GM18502 (cell line): ENCODE measurements around the gene MRPS6.

Experiments used
- ATAC-seq: cut with Tn5 transposase; IDR thresholded peaks from one replicate; pipeline ENCODE4 v1.9.1; 2021; ENCODE audit warnings: mild to moderate bottlenecking; ENCODE audit not compliant: unreplicated experiment, poor library complexity

The MRPS6 gene

DNA sequence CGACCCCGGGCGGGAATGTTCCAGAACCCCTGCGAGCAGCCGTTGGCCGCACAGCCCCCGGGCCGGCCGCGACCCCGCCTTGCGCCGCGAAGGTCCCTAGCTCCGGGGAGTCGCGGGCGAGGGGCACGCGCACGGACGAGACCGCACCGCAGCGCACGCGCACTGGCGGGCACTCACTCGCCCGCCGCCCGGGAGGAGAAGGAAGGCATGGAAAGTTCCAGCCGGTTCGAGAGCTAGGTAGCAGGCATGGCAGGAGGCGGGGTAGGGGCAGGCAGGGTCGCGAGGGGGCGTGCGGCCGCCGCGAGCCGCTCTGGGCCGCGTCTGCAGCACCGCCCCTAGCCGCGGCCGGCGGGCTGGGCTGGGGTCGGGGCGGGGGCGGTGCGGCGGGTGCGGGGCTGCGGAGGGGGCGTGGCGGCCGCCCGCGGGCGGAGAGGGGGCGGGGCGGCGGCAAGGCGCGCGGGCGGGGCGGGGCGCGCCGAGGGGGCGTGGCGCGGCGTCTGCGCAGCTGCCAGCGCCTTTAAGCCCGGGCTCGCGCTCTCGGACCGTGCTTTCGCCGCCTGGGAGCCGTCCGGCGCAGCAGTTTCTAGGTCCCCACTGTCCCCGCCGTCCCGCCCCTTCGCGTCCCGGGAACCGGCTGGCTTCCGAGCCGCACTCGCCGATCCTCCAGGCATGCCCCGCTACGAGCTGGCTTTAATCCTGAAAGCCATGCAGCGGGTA lies at the start of gene MRPS6, which contains the start of gene SLC5A3:
Gene MRPS6, plus strand, starts transcription at position 547 of the 717 bp plus-strand sequence. Its CDS starts 123 bp downstream, at position 670.
Gene SLC5A3, plus strand, starts transcription at position 547 of the 717 bp plus-strand sequence. CDS start 21,621 bp downstream, outside the sequence.
- ATAC-seq, result peak; percentile 73

- no peak for ATAC-seq
These were observed 49.5 kb upstream of the MRPS6 start for GRCh38 chr21:34023691-34024373.

DNA sequence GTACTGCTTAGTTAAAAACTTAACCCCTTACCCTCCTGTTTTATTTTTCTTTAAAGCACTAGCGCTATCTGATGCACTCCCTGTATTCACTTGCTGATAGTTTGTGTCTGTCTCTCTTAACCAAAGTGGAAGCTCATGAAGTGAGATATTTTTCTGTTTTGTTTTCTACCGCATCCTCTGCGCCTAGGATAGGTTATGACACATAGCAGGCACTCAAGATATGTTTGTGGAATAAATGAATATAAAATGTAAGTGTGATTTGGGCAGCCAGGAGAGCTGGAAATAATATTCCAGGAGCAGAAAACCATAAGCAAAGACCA lies 49.0 kb upstream of the MRPS6 start:
- no peak for ATAC-seq

DNA sequence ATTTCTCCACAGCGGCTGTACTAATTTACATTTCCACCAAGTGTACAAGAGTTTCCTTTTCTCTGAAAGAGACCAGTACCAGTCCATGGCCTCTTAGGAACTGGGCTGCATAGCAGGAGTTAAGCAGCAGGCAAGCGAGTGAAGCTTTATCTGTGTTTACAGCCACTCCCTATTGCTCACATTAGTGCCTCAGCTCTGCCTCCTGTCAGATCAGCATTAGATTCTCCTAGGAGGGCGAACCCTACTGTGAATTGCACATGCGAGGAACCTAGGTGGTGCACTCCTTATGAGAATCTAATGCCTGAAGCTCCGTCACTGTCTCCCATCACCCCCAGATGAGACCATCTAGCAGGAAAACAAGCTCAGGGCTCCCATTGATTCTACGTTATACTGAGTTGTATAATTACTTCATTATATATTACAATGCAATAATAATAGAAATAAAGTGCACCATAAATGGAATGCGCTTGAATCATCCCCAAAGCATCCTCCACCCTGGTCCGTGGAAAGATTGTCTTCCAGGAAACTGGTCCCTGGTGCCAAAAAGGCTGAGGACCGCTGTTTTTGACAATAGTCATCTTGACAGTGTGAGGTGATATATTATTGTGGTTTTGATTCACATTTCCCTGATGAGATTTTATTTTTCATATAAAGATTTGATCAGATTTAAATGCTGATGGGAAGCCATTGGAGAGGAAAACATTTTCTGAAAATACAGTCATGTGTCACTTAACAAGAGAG lies 45.5 kb upstream of the MRPS6 start:
- no peak for ATAC-seq

- peak; percentile 78 for ATAC-seq
These were observed 43.4 kb upstream of the MRPS6 start for GRCh38 chr21:34029743-34030528.

DNA sequence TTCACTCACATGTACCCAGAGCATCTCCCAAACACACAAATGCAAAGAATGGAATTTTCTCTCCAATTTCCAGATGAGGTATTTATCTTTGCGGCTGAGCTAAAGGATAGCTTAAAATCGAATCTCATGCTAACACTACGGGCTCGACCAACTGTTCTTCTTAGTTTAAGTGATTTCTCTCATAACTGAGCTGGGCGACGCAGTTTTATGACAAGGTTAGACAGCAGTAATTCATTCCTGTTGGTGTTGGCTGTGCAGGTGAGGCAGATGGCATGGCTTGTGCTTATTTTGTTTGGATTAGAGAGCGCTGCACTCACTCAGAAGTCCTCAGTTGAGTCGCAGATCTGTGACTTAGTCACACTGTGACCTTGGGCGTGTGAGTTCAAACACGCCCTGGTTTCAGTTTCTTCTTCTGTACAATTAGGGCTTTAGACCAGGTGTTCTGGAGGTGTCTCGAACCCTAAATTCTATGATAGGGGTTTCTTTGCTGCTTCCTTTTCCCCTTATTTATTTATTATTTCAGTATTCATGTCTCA lies 41.5 kb upstream of the MRPS6 start:
- no peak for ATAC-seq

- ATAC-seq, result no peak
These were observed 38.9 kb upstream of the MRPS6 start for GRCh38 chr21:34034369-34035014.

- no peak for ATAC-seq
These were observed 37.6 kb upstream of the MRPS6 start for GRCh38 chr21:34035619-34036354.

- ATAC-seq, result no peak
These were observed 36.2 kb upstream of the MRPS6 start for GRCh38 chr21:34037009-34037795.

- no peak for ATAC-seq
These were observed 33.5 kb upstream of the MRPS6 start for GRCh38 chr21:34039678-34040382.

GRCh38 chr21:34042735-34043134 lies 30.6 kb upstream of the MRPS6 start:
- ATAC-seq, result no peak

GRCh38 chr21:34043333-34043732 lies 30.0 kb upstream of the MRPS6 start:
- ATAC-seq, result no peak

DNA sequence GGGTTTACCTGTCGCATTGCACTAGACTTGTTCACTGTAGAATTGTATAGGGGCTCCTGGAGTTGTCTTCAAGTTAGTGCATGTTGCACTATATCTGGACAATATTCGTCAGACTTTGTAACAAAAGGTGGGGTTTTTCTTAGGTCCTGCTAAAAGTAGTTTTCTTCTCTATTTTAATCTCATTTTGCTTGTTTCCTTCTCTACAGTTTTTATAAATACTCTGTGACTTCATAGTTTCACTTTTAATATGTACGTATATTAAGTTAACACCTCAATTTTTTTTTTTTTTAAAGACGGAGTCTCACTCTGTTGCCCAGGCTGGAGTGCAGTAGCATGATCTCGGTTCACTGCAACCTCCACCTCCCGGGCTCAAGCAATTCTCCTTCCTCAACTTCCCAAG lies 26.5 kb upstream of the MRPS6 start:
- ATAC-seq, result no peak

DNA sequence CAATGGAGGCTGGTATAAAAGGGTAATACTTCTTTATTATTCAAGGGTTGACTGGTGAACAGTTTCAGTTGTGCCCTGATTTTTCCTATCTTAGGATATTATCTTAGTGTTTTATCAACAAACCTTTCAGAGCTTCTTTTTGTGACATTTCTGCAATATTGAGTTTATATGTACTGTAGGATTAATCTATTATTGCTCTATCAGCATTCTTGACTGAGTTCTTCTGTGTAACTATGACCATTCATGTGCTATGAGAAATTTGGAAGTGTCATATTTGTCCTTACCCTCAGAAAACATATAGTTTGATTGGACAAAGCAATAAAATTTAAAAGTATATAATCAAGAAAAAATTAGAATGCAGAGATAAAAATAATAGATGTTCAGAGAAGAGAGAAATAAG lies 25.5 kb upstream of the MRPS6 start:
- no peak for ATAC-seq

GRCh38 chr21:34052171-34052570 lies 21.2 kb upstream of the MRPS6 start:
- no peak for ATAC-seq

GRCh38 chr21:34054259-34054658 lies 19.1 kb upstream of the MRPS6 start:
- ATAC-seq, result no peak

DNA sequence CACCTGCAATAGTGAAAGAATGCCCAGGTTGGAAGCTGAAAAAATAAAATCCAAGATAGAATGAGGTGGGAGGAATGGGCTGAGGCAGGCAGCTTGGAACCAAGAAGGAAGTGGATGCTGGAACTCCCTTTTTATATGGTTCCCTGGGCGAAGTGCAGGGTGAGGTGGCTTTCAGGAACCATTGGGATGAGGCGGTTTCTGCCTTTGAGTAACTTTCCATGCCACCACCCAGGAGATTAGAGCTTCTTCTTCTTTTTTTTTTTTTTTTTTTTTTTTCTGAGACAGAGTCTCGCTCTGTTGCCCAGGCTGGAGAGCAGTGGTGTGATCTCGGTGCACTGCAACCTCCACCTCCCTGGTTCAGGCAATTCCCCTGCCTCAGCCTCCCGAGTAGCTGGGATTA lies 17.8 kb upstream of the MRPS6 start:
- no peak for ATAC-seq

GRCh38 chr21:34061983-34062382 lies 11.4 kb upstream of the MRPS6 start:
- ATAC-seq, result no peak
